NCI-H1930 (cell line): ENCODE measurements around the gene ACTR1A.
"Not testable (repeated sequence)": the region's sequence is repeated elsewhere in the genome, so short reads cannot be mapped to it uniquely, and the experiment has no call there.

Experiments
- DNase-seq, 2 experiments: peaks; one replicate each; lab custom pipeline; 2025; lab: John Stamatoyannopoulos, UW

ACTR1A gene

DNA sequence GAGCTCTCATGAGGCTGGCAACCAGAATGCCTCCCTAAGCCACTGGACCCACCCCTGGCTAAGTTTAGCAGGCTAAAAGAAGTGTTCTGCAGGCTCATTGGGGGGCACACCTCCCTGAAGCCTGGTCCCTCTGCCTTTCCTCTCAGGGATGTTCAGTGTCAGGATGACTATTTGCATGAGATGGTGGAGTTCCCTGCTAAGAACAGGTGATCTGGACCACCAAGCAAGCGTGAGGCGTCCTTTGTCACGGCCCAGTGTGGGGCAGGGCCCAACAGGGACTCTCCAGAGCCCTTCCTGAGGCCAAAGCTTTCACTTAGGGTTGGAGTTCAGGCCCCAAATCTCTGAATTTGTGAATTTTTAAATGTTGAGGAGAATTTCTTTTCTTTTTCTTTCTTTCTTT, 13.2 kb upstream of the ACTR1A start:
- no peak for DNase-seq

DNA sequence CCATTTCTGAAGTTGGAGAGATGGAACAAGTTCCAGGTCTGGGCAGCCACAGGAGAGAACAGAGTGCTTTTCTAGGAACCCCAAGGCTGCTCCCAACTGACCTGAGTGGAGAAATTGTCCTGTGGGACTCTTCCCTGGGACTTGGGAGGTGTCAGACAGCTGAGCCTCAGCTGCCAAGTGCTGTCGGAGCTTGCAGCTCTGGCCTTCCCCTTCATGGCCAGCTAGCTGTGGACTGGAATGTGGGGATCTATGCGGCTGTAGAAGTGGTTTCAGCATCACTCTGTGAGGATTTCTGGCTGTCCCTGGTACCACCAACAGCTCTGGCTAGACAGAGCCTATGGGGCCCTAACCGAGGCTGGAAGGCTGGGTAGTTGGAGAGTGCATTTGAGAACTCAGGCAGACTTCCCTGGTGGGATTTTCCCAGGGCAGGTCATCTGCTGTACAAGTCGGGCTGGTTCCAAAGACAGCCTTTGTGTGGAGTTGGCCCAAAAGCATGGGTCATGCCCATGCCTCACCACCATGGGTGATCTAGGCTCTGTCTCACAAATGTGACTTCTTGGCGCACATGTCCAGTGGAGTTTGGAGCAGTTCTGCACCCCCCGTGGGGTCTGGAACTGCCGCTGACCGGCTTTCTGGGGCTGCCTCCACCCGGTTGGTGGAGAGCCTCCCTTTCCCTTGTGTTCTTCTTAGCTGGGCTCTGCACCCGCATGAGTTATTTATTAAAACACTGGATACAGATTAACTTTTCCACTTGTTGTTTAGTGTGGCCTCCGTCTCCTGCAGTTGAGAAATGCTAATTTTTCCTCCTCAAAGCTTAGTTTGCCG, 12.2 kb upstream of the ACTR1A start:
- DNase-seq = no peak

DNA sequence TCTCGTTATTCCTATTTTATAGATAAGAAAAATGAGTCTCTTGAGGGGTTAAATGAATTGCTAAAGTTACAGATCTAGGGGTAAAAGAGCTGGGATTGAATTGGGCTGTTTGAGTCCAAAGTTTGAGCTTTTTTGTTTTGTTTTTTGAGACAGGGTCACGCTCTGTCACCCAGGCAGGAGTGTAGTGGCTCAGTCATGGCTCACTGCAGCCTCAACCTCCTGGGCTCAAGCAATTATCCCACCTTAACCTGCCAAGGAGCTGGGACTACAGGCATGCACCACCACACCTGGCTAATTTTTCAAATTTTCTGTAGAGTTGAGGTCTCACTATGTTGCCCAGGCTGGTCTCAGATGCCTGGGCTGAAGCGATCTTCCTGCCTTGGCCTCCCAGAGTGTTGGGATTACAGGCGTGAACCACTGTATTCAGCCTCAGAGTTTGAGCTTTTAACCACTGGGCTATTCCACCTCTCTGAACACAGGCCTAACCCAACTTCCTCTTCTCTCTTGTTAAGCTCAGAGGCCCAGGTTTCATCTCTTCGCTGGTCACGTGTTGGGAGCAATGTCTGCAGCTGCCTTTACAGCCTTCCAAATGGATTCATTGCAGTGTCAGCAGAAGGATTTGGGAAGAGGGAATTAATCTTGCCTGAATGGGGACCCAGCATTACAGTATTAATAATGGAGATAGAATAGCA, 9.2 kb upstream of the ACTR1A start:
- no peak for DNase-seq

DNA sequence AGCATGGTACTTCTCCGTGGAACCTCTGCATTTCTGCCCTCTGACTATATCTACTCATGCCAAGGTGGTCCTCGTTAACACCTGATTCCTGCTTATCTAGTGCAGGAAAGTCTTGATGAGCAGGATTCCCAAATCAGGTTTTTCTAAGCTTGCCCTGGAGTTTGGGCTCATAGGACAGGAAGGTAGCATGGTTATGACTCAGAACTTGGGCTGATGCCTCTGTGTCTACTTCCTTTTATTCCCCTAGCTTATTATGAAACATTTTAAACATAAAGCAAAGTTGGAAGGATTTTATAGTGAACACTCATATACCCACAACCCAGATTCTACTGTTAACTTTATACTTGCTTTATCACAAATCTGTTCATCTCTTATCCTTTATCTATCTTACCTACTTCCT, 6.9 kb upstream of the ACTR1A start:
- no peak for DNase-seq

DNA sequence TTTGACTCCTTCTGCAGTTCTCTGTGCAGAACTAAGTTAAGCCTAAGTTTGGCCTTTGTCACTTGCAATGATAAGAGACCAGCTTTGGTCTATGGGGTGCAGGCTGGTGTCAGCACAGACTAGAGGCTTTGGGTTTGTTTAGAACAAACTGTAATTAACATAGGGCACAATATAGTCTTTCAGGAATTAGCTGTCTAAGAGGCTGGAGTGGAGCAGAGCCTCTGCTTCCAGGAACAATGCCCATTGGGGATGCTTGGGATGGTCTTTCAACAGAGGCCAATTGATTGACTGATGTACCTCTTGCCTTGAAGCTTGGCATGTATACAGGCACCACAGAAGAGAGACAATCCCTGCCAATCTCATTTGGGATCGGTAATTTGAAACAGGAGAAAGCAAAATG, 6.0 kb upstream of the ACTR1A start:
- no peak for DNase-seq

DNA sequence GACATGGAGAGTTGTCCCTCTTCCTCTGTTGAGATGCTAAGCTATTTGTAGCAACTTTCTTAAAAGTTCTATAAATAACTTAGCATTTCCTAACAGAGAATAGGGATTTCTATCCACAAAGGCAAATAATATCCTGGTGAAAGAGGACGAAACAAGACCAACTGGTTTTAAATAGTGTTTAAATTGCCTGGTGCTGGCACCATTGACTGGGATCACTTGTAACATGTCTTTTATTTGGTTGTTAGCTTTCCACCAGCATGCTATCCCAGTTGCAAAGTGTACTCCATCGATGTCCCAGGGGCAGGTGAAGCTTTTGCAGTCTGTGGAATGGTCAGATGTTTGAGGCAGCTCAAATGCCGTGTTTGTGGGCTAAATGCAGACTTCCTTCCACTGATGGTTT, 5.0 kb upstream of the ACTR1A start:
- DNase-seq = no peak

DNA sequence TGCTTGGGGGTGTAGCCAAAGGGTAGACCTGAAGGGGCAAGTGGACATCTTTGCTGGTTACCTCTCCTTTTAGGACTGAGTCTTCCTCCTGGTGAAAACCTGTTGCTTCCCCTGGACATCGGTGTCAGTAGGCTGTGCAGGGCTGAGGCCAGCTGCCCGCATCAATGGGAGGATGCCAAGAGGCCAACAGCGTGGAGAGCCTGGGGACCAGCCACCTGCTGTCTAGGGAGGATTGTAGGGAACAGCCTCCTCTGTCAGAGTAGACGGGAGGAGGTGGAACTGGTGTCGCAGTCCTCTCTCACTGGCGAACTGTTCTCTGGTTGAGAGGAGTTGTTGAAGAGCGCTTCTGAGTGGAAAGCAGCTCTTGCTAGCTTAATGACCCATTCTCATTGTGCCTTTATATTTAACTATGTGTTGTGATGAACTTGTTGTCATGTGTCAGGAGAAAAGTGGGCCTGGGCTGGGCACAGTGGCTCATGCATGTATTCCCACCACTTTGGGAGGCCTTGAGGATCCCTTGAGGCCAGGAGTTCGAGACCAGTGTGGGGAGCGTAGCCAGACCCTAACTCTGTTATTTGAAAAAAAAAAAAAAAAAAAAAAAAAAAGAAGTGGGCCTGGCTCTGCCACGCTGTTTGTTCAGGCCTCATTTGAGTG, 3.1 kb upstream of the ACTR1A start:
- no peak for DNase-seq

DNA sequence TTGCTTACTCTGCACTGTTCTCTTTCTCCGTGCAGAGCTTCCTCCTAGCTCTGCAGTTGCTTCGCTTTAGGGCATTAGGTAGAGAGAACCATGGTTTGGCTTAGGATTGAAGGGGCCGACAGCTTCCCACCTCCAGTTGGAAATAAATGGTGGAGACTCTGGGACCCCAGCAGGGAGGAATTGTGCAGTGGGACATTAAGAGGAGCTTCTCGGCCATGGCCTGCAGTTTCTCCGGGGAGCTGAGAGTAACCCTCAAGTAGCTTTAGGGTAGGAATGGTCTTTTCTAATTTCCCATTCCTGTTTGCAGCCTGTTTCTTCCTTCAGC, 2.4 kb upstream of the ACTR1A start:
- no peak for DNase-seq

DNA sequence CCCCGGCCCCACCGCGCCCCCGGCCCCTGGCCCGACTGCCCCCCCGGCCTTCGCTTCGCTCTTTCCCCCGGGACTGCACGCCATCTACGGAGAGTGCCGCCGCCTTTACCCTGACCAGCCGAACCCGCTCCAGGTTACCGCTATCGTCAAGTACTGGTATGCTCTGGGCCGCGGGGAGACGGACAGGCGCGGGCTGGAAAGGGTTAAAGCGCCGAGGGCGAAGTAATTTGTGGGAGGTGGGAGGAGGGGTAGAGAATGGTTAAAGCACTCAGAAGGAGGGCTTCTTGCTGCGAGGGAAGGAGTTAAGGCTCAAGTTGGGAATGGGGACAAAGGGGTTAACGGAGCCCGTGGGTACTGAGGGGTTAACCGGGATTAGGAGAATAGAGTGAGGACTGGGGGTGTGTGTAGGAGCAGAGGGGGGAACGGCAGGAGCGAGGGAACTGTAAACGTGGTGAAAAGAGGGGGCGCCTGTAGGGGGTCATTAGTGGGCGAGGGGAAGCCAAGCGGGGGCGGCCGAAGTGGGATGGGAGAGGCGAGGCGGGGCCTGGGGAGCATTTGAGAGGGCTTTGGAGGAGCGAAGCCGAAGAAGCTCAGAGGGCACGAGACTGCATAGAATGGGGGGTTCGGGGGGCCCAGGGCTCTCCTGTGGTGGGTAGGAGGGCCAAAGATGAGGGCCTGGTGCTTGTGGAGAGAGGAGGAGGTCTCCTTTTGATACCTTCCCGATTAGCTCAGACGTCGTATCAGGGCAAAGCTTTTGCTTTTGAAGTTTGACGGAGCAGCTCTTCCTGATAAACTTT, 1.9 kb upstream of the ACTR1A start:
- no peak for DNase-seq

DNA sequence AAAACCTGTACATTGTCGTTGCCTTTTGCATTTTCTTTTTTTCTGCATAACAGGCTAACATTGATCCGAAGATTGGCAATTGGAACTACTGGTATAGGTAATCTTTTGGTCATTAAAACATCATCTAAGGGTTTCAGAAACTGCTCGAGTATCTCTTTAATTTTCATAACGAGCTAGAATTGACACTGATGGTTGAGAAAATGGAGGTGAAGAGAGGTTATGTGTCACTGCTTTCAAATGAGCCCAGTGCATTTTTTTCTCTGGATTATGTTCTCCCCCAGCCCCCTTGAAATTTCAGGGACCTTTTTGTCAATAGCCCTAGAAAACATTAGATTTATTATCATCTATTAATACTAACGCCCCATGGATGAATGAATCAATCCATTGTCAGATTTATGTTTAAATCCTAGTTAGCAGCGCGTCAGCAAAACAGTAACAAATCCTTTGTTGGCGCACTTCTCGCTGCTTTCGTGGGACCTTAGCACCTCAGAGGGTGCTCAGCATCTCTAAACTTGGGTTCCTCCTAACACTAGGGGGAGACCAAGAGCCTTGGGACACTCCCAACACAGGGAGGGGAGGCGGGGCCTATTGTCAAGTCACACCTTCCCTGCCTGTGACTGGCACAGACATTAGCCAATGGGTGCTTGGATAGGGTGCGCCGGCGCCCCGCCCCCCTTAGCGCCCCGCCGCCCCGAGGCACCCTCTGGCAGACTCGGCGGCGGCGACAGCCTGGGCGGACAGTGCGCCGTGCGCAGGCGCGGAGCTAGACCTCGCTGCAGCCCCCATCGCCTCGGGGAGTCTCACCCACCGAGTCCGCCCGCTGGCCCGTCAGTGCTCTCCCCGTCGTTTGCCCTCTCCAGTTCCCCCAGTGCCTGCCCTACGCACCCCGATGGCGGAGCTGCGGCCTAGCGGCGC, 1.0 kb upstream of the ACTR1A start, which contains the start of gene SUFU:
Gene SUFU, plus strand, starts transcription at position 709 of the 915 bp plus-strand sequence. Its CDS starts 181 bp downstream, at position 890.
- peak; percentile 94 to 95 for DNase-seq

DNA sequence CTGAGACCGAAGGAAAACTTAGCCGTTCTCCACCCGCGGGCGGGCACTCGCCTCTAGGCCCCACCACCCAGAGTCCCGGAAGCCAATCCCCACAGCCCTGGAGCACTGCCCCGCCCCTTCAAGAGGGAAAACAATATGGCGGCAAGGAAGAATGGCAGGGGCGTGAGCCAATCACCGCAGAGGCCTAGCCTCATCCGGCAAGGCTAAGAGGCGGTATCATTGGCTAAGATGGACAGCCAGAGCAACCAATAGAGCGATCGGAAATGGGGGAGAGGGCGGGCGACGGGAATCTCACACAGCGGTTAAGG, 529 bp downstream of the ACTR1A start:
- DNase-seq = peak; percentile 91 to 92

DNA sequence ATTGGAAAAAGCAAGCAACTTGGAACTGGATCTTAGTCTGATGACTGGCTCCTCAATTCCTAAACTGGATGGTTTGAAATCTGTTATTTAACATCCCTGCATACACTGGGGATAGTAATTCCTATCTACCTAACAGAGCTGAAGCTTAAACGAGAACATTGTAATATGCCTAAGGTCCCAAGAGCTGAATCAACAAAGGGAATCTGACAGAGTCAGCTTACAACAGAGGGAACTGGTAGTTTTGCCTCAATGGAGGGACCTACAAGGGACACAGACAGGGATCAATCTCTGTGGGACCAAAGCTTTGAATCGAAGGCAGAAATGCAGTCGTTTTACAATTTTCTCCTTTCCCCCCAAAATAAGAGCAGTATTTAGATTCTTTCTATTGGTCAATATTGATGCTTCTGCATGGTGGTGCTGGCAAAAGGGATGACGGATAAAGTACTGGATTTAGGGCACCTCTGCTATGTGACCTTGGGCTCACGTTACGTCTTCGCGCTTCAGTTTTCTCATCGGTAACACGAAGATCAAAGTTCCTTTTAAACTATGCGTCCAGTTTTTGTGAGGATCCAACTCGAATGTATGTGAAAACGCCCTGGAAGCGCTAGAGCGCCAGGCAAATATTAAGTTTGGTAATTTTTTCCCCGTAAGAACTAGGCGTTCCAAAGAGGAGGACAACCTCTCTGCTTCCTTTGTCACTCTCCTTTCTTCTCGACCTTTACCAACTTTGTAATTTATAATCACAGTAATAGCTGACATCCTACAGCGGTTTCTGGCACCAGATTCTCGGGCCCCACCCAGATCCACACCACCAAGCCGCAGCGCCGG, 1.1 kb downstream of the ACTR1A start:
- no peak for DNase-seq

DNA sequence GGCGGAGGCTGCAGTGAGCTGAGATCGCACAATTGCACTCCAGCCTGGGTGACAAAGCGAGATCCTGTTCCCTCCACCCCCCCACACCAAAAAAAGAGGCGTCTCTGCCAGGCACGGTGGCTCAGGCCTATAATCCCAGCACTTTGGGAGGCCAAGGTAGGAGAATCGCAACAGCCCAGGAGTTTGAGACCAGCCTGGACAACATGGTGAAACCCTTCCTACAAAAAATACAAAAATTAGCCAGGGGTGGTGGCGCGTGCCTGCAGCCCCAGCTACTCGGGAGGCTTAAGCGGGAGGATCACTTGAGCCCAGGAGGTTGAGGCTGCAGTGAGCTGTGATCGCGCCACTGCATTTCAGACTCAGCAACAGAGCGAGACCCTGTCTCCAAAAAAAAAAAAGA, 1.8 kb downstream of the ACTR1A start:
- not testable (repeated sequence) for DNase-seq

DNA sequence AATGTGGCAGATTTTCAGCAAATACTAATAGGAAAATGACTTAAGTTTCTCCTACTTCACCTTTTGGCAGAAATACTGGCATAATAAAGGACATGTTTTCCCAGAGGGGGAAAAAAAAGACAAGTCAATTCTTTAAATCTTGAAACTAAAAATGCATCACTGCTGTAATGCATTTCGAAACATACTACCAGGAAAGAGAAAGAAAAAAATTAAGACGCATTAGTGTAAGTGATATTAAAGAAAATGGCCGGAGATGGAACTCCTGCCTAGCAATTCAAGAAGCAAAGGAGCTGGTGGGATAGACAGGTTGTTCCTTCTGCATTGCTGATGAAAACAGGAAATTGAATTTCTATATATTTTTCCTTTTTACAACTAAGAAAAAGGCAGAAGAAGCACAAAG, 3.2 kb downstream of the ACTR1A start:
- DNase-seq = no peak

DNA sequence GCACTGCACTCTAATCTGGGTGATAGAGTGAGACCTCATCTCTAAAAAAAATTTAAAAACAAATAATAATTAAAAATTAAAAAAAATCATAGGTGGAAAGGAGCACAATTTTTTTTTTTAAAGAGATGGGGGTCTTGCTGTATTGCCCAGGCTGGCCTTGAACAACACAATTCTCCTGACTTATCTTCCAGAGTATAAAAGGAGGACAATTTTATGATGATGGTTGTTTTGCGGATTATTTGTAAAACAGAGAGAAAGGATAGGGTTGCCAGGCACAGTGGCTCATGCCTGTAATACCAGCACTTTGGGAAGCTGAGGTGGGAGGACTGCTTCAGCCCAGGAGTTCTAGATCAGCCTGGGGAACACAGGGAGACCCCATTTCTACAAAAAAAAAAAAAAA, 5.0 kb downstream of the ACTR1A start:
- DNase-seq = no peak

DNA sequence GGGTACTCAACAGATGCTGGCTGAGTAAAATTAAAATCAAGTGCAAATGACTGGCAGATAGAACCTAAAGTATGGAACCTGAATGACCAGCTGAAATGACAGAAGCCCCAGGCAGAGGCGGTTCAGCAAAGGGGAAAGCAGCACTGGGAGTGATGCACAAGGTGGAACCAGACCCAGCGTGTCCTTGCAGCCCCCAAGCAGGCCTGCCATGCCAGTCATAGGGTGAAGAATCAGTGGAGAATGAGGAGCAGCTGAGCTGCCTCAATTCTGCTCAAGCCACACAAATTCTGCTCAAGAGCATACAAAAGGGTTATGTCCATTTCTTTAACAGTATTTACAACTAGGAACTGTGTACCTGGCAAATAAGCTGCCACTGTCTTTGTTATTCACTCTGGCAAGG, 8.7 kb downstream of the ACTR1A start:
- DNase-seq = no peak

DNA sequence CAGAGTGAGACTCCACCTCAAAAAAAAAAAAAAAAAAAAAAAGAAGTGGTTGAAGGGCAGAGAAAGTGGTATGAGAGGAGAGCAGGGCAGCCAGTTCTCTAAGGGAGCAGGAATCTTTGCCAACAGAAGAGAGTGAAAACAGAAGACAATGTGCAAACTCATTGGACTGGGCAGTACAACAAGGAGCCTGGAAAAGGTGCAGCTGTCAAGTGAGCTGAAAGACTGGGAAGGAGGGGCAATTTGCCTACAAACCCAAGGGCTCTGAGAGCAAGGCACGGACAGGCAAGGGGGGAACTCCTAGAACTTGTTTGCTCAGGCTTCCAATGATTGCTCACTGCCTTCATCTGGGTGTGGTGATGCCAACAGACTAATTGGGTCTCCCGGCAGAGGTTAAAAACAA, 9.5 kb downstream of the ACTR1A start:
- no peak for DNase-seq

DNA sequence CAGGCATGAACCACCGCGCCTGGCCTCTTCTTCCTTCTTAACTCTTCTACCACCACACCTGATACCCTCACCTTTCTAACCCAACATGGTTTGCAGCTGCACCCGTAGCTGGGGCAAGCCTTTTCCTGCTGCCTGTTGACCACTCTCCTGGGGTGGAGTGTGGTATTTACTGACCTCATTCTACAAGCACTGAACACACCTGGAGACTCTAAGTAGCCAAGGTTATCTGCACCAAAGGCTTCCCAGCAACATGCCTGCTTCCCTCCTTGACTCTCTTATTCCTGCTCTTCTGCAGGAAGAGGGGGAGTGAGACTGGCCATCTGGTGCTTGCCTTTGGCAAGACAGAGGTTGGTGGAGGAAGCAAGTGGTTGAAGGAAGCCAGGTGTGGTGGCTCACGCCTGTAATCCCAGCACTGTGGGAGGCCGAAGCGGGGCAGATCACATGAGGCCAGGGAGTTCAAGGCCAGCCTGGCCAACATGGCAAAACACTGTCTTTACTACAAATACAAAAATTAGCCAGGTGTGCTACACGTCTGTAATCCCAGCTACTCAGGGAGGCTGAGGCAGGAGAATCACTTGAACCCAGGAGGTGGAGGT, 10.1 kb downstream of the ACTR1A start:
- no peak for DNase-seq

DNA sequence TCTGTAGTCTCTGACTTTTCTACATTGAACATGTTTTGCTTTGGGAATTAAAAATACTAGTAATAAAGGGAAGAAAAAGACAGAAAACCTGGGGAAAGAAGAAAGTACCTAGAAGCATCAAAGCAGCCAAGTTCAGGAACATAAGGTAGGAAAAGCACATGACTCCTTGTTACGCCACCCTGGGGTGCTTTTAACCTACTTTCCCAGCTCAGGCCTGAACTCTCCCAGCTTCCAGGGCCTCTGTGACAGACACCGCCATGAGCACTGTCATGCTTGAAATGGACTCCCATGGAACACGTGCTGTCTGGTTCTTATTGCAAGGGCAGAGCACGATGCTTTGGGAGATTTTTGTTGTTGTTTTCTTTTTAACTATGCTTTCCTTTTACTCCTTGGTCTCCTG, 11.4 kb downstream of the ACTR1A start:
- DNase-seq = no peak

DNA sequence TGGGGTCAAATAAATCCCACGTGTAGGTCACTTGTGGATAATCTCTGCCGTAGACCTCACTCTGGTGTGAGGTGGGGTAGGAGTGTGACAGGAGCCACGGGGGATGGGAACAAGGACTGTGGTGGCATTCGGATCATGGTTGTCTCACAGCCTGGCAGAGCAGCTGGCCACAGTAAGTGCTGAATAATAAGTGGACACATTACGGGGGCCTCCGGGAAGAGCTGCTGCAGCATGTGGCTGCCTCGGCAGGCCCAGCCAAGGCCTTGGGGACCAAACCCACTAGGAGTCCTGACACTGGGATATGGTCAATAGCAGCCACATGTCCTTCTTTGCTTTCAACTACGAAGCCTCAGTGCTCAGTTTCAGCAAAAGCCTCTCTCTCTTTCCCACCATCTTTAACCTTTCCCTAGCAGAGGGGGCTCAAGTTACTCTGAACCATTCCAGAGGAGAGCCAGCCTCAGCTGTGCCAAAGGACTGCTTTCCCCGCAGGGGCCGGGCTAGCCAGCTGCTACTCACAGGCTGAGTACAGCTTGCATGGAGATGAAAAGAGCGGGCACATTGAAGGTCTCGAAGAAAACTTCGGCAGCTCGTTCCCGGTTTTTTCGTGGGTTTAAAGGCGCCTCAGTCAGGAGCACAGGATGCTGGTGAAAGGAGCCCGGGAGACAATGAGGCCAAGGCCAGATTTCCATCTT, 17.3 kb downstream of the ACTR1A start:
- no peak for DNase-seq
